ENCODE results near the gene CRACDL.
"Not testable (repeated sequence)": the region's sequence is repeated elsewhere in the genome, so short reads cannot be mapped to it uniquely, and the experiment has no call there.

The CRACDL gene

GRCh38 chr2:98903767-98904485 lies 32.1 kb downstream of the CRACDL start:
- no peak for FAIRE-seq

- FAIRE-seq: no peak
These were observed 33.0 kb downstream of the CRACDL start for GRCh38 chr2:98903064-98903355.

- no peak for FAIRE-seq
These were observed 33.6 kb downstream of the CRACDL start for GRCh38 chr2:98902209-98903063.

GRCh38 chr2:98901702-98902101 lies 34.3 kb downstream of the CRACDL start:
- FAIRE-seq: no peak

GRCh38 chr2:98901291-98901690 lies 34.7 kb downstream of the CRACDL start:
- FAIRE-seq: no peak

- no peak for FAIRE-seq
These were observed 35.3 kb downstream of the CRACDL start for GRCh38 chr2:98900721-98901120.

- not testable (repeated sequence) for FAIRE-seq
These were observed 36.3 kb downstream of the CRACDL start for GRCh38 chr2:98899703-98900078.

GRCh38 chr2:98899041-98899702 lies 36.9 kb downstream of the CRACDL start:
- no peak for FAIRE-seq

- no peak for FAIRE-seq
These were observed 37.6 kb downstream of the CRACDL start for GRCh38 chr2:98898423-98898841.

- no peak for FAIRE-seq
These were observed 38.3 kb downstream of the CRACDL start for GRCh38 chr2:98897746-98898145.

GRCh38 chr2:98896944-98897343 lies 39.1 kb downstream of the CRACDL start:
- no peak for FAIRE-seq

GRCh38 chr2:98896416-98896815 lies 39.6 kb downstream of the CRACDL start:
- no peak for FAIRE-seq

- FAIRE-seq: no peak
These were observed 40.1 kb downstream of the CRACDL start for GRCh38 chr2:98895901-98896300.

- no peak for FAIRE-seq
These were observed 40.8 kb downstream of the CRACDL start for GRCh38 chr2:98895221-98895620.

- no peak for FAIRE-seq
These were observed 41.6 kb downstream of the CRACDL start for GRCh38 chr2:98894331-98895000.

- no peak for FAIRE-seq
These were observed 42.1 kb downstream of the CRACDL start for GRCh38 chr2:98893911-98894321.

- FAIRE-seq: no peak
These were observed 43.2 kb downstream of the CRACDL start for GRCh38 chr2:98892871-98893270.

- no peak for FAIRE-seq
These were observed 44.4 kb downstream of the CRACDL start for GRCh38 chr2:98891591-98891990.

- no peak for FAIRE-seq
These were observed 49.9 kb downstream of the CRACDL start for GRCh38 chr2:98886066-98886554.

- no peak for FAIRE-seq
These were observed 51.4 kb downstream of the CRACDL start for GRCh38 chr2:98884658-98885057.

- no peak for FAIRE-seq
These were observed 52.2 kb downstream of the CRACDL start for GRCh38 chr2:98883780-98884211.

GRCh38 chr2:98882971-98883779 lies 52.9 kb downstream of the CRACDL start:
- no peak for FAIRE-seq
